B cell (primary cell): ENCODE data around the gene TLE5. TPM values are rescaled to one million over a fixed set of nuclear protein-coding genes. Genes with fewer than 3 reads are reported as not detected.

ENCODE experiments used
- ATAC-seq: fragments of 200-7000 bp; cut with Tn5 transposase; one replicate; pipeline ENCODE4 v1.10.0; 2021; ENCODE audit warnings: low read depth, mild to moderate bottlenecking, moderate number of reproducible peaks, moderate library complexity
- CTCF ChIA-PET: fragments of 350-600 bp; sonication (Branson Sonifier 250); formaldehyde crosslinking; loops from one replicate; lab custom pipeline; 2021; ENCODE audit warnings: antibody characterized with exemption, inconsistent platforms; lab: Charles Lee
- POLR2A ChIA-PET: fragments of 350-600 bp; sonication (Branson Sonifier 250); formaldehyde crosslinking; loops from one replicate; lab custom pipeline; 2021; ENCODE audit warnings: antibody characterized with exemption; lab: Charles Lee
- DNase-seq: peaks from one replicate; pipeline ENCODE4 v3.0.0; 2013
- H2AFZ ChIP-seq: 2 replicates; pipeline ENCODE4 v1.6.1; 2012; ENCODE audit warnings: mild to moderate bottlenecking, low read depth, low read length; ENCODE audit not compliant: insufficient read depth, poor library complexity, severe bottlenecking
- H3K27ac ChIP-seq, 2 donors: 1 replicate in 1 of 2; 2 replicates in 1 of 2; pipeline ENCODE4 v1.5.1; 2012 to 2013; ENCODE audit warnings: low read length in 2 of 2, mild to moderate bottlenecking in 2 of 2, moderate library complexity in 1 of 2
- H3K27me3 ChIP-seq, 4 experiments: fragments of 200-600 bp in 1 of 4; sonication (generic) in 1 of 4; replicated peaks in 1 of 4; 1 replicate in 2 of 4; 2 replicates in 2 of 4; pipeline versions ENCODE4 v1.6.1 to v1.7.0; 2013 to 2016; ENCODE audit warnings: low read length in 3 of 4, mild to moderate bottlenecking in 2 of 4, mixed read lengths in 1 of 4, moderate library complexity in 1 of 4; ENCODE audit not compliant: insufficient read depth in 4 of 4, control insufficient read depth in 3 of 4; ENCODE audit errors: control extremely low read depth in 1 of 4
- H3K36me3 ChIP-seq, 2 experiments: replicated peaks in 1 of 2; 1 replicate in 1 of 2; 2 replicates in 1 of 2; pipeline versions ENCODE4 v1.6.1 to v1.7.1; 2013; ENCODE audit warnings: low read length in 1 of 2; ENCODE audit not compliant: insufficient read depth in 2 of 2, control insufficient read depth in 1 of 2; ENCODE audit errors: control extremely low read depth in 1 of 2, extremely low read depth in 1 of 2
- H3K4me1 ChIP-seq, 2 donors: fragments of 200-600 bp in 1 of 2; sonication (generic) in 1 of 2; 1 replicate in 1 of 2; 2 replicates in 1 of 2; pipeline versions ENCODE4 v1.5.1 to v1.6.1; 2013 to 2017; ENCODE audit warnings: low read length in 2 of 2; ENCODE audit not compliant: control insufficient read depth in 2 of 2, insufficient read depth in 2 of 2
- H3K4me2 ChIP-seq: replicated peaks from 2 replicates; pipeline ENCODE3; 2012; ENCODE audit warnings: mild to moderate bottlenecking, low read depth, low read length; ENCODE audit not compliant: poor library complexity, severe bottlenecking
- H3K4me3 ChIP-seq, 5 experiments: fragments of 200-600 bp in 1 of 5; sonication (generic) in 1 of 5; 1 replicate in 3 of 5; 2 replicates in 2 of 5; pipeline versions ENCODE4 v1.5.1 to v1.7.0; 2011 to 2016; ENCODE audit warnings: low read length in 4 of 5, mild to moderate bottlenecking in 4 of 5, low read depth in 2 of 5, control low read depth in 1 of 5, moderate library complexity in 1 of 5; ENCODE audit not compliant: insufficient read depth in 1 of 5; ENCODE audit errors: control extremely low read depth in 1 of 5, extremely low read depth in 1 of 5
- H3K79me2 ChIP-seq: fragments of 200-600 bp; sonication (generic); one replicate; pipeline ENCODE4 v1.6.0; 2016; ENCODE audit warnings: low read length; ENCODE audit not compliant: control insufficient read depth, insufficient read depth
- H3K9ac ChIP-seq: fragments of 200-600 bp; sonication (generic); 2 replicates; pipeline ENCODE4 v1.6.1; 2017; ENCODE audit warnings: mild to moderate bottlenecking, low read length, moderate library complexity
- H3K9me3 ChIP-seq, 3 donors: one replicate each; pipeline versions ENCODE4 v1.6.1 to v1.7.1; 2013; ENCODE audit warnings: low read length in 2 of 3; ENCODE audit not compliant: control insufficient read depth in 2 of 3, insufficient read depth in 1 of 3; ENCODE audit errors: control extremely low read depth in 1 of 3
- H4K20me1 ChIP-seq: 2 replicates; pipeline ENCODE4 v1.6.0; 2012; ENCODE audit warnings: mild to moderate bottlenecking, low read length; ENCODE audit not compliant: insufficient read depth, control insufficient read depth, poor library complexity, severe bottlenecking
- H3K27ac Mint-ChIP-seq: one replicate; pipeline ENCODE4 v1.8.0; 2021; ENCODE audit warnings: mixed read lengths
- H3K27me3 Mint-ChIP-seq: one replicate; pipeline ENCODE4 v1.8.0; 2021; ENCODE audit warnings: mixed read lengths
- H3K4me1 Mint-ChIP-seq: one replicate; pipeline ENCODE4 v1.8.0; 2021; ENCODE audit warnings: mixed read lengths
- H3K4me3 Mint-ChIP-seq: one replicate; pipeline ENCODE4 v1.8.0; 2021; ENCODE audit warnings: mixed read lengths
- H3K9me3 Mint-ChIP-seq: one replicate; pipeline ENCODE4 v1.8.0; 2022; ENCODE audit warnings: mixed read lengths; ENCODE audit not compliant: insufficient read depth
- CTCF ChIP-seq: fragments of 200-600 bp; IDR thresholded peaks from one replicate; pipeline ENCODE4 v1.8.0; 2022; ENCODE audit warnings: antibody characterized with exemption, mild to moderate bottlenecking
- EZH2 ChIP-seq: IDR thresholded peaks from 2 replicates; pipeline ENCODE4 v1.6.1; 2012; ENCODE audit warnings: borderline replicate concordance, low read depth, mild to moderate bottlenecking, moderate library complexity, low read length; ENCODE audit not compliant: insufficient read depth, poor library complexity, severe bottlenecking
- WGBS: methylation state at CpG from one replicate; pipeline ENCODE4 v1.1.5; 2013; ENCODE audit warnings: missing lambda C conversion rate; ENCODE audit not compliant: insufficient coverage; 5-methylcytosine and 5-hydroxymethylcytosine counted together
- intact Hi-C: fragments of 100-400 bp; cut with micrococcal nuclease; formaldehyde crosslinking; loops from one replicate; pipeline ENCODE4 v1.10.0; 2022
- polyA plus RNA-seq: library from polyadenylated mRNA; depleted of rRNA; stranded (reverse); fragments of >200 nt; gene quantifications from 2 replicates; pipeline ENCODE4 v1.2.3, GENCODE V29; 2012
- total RNA-seq, 2 donors: library from RNA; stranded (reverse); fragments of 120-200 nt in 1 of 2; gene quantifications; 1 replicate in 1 of 2; 2 replicates in 1 of 2; pipeline versions ENCODE4 v1.2.3 to v1.2.4, GENCODE V29; 2013 to 2022

The TLE5 gene
- total and polyA plus RNA-seq, 2 donors (not counting 1 experiment from before 2014, with no cell fraction given): 697 to 1,132 TPM

DNA sequence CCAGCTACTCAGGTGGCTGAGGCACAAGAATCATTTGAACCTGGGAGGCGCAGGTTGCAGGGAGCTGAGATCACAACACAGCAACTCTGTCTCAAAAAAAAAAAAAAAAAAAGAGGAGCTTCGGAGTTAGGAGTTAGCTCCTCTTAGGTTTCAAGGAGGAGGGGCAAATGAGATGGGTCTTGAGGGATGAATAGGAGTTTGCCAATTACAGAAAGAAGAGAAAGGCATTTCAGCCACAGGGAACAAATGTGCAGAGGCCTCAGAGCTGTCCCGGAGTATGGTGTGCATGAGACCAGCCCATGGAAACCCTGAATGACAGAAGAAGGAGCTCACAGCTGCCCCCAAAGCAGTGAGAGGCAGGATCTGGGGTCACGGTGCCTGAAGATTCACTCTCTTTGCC, 57.8 kb downstream of the TLE5 start:
- Histone ChIP-seq H3K27ac (no peak overlapping the region), H3K4me2 (no peak overlapping the region), H3K27me3 (peaks cover 0 to 3% (median 0%) of the 10 kb centered on the region in 4 experiments), H3K79me2 (no peaks in the 10 kb centered on the region), H3K4me3 (no peak overlapping the region), H3K4me1 (no peaks in the 10 kb centered on the region), H4K20me1 (no peaks in the 10 kb centered on the region), H2AFZ (no peak overlapping the region), H3K9ac (no peak overlapping the region), H3K9me3 (peaks cover 0 to 6% (median 0%) of the 10 kb centered on the region in 3 donors), H3K36me3 (no peaks in the 10 kb centered on the region)
- TF ChIP-seq CTCF: no peak
- no peak for TF ChIP-seq EZH2
- Mint-ChIP-seq H3K4me3 (no peak overlapping the region), H3K4me1 (no peaks in the 10 kb centered on the region), H3K9me3 (no peaks in the 10 kb centered on the region), H3K27me3 (no peaks in the 10 kb centered on the region), H3K27ac (no peak overlapping the region)
- intact Hi-C loops: no loop called here
- ChIA-PET POLR2A (interaction anchor here (0.6 kb wide), 1 partner anchor 21 kb away, joined by 7 read pairs; no protein-coding TSS in a partner anchor), CTCF (interaction anchor here (1.1 to 1.6 kb wide), 2 partner anchors 71 to 121 kb away, joined by 3 to 6 read pairs; no protein-coding TSS in a partner anchor)
- ATAC-seq: no peak
- DNase-seq: no peak
- 94% methylated on average over 2 of the region's 4 CpGs for WGBS

DNA sequence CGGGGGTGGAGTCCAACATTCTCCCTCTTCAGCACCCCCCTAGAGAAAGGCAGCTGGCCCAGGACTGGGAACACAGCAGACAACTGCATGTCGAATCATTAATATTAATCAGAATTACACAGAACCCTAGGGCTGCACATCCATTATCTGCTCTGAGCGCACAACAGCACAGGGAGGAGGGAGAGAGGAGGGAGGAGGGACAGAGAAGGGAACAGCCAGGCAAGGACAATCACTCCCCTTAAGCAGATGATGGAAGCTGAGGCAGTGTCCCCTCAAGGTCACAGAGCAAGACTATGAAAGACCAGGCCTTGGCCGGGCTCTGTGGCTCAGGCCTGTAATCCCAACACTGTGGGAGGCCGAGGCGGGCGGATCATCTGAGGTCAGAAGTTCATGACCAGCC, 59.2 kb downstream of the TLE5 start:
- Histone ChIP-seq H3K4me3 (no peak overlapping the region), H3K9ac (no peak overlapping the region), H3K27ac (no peak overlapping the region), H3K36me3 (no peaks in the 10 kb centered on the region), H3K4me2 (no peak overlapping the region), H2AFZ (no peak overlapping the region), H3K79me2 (no peaks in the 10 kb centered on the region), H4K20me1 (no peaks in the 10 kb centered on the region), H3K27me3 (peaks cover 0 to 3% (median 0%) of the 10 kb centered on the region in 4 experiments), H3K4me1 (no peaks in the 10 kb centered on the region), H3K9me3 (peaks cover 0 to 12% (median 0%) of the 10 kb centered on the region in 3 donors)
- TF ChIP-seq CTCF (no peak), EZH2 (no peak)
- DNase-seq (no peak), ATAC-seq (no peak)
- intact Hi-C loops: no loop called here
- Mint-ChIP-seq H3K4me1 (no peaks in the 10 kb centered on the region), H3K9me3 (peaks cover 3% of the 10 kb centered on the region), H3K4me3 (no peak overlapping the region), H3K27ac (no peak overlapping the region), H3K27me3 (no peaks in the 10 kb centered on the region)
- WGBS: 100% methylated on average over 1 of the region's 7 CpGs
- ChIA-PET POLR2A (interaction anchor here (0.7 kb wide), 1 partner anchor 37 kb away, joined by 3 read pairs; no protein-coding TSS in a partner anchor), CTCF (interaction anchor here (0.6 kb wide), 1 partner anchor 286 kb away, joined by 3 read pairs; no protein-coding TSS in a partner anchor)
